Middle frontal gyrus (tissue), 1 donor: ENCODE data around the gene RTP1.
"Not testable (repeated sequence)": the region's sequence is repeated elsewhere in the genome, so short reads cannot be mapped to it uniquely, and the experiment has no call there.

Experiments used
- DNase-seq: peaks from one replicate; pipeline ENCODE4 v3.0.0-alpha.2; 2015; ENCODE audit warnings: low spot score; ENCODE audit errors: extremely low spot score

RTP1 gene

DNA sequence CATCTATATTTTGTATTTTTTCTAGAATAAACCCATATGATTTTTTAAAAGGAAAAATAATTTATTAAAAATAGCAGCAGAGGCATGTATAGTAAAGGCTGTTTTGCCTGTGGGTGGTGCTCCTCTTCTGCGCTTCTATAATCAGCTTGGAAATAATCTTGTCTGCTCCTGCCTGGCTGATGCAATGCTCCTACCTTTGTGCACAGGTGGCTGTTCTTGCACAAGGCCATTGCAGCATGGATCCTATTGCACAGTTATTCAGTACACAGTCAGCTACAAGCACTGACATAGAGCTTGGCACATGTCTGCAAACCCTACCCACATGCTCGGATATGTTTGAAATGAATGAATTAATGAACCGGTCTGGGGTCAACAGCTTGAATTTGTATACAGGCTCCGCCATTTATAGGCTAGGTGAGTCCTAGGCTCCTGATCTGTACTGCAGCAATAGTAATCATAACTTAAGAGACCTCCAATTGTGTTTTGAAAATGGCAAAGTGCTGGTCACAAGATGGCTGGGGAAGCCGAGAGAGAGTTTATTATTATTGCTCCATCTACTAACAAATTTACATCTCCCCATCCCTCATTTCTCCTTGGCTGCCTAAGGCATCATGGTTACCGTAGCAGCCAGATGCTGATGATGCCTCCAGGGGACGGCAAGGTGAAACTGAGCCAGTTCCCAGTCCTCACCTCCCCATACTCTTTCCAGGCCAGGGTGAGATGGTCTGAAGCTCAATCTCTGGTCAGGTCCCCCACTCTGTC lies 532 bp upstream of the RTP1 start:
- DNase-seq: no peak

DNA sequence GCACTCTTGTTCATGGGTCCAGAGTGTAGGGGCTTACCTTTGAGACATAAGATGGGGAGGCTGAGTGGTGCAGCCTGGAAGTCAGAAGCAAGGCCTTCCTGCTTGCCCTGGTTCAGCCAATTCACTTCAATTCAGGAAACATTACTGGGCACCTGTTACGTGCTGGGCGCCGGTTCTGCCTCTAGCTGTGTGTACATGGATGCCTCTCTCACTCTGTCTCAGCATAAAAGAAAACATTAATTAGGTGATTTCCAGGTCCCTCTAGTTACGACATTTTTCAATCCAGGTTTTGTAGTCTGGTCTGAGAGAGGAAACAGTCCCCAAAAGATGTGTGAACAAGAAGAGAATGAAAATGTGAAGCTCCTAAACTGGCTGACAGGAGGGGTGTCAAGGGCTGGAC lies 1.2 kb downstream of the RTP1 start:
- no peak for DNase-seq

DNA sequence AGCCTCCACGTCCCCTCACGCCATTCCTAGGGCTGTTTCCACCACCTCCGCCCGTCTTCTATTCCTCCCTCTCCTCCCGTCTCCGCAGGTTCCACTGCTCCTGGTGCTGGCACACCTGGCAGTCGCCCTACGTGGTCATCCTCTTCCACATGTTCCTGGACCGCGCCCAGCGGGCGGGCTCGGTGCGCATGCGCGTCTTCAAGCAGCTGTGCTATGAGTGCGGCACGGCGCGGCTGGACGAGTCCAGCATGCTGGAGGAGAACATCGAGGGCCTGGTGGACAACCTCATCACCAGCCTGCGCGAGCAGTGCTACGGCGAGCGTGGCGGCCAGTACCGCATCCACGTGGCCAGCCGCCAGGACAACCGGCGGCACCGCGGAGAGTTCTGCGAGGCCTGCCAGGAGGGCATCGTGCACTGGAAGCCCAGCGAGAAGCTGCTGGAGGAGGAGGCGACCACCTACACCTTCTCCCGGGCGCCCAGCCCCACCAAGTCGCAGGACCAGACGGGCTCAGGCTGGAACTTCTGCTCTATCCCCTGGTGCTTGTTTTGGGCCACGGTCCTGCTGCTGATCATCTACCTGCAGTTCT lies 2.3 kb downstream of the RTP1 start:
- not testable (repeated sequence) for DNase-seq

DNA sequence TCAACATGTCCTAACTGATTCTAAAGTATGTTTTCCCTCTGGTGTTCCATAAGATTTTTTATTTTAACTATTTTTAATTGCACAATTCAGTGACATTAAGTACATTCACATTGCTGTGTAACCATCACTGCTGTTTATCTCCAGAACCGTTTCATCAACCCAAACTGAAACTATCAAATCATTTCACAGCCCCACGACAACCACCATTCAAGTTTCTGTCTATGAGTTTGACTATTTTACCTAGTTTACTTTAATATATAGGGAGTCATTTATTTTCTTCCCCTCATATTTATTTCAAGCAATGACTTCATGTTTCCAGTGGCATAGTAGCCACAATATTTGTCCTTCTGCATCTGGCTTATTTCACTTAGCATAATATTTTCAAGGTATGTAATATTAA lies 8.4 kb downstream of the RTP1 start:
- DNase-seq: no peak

DNA sequence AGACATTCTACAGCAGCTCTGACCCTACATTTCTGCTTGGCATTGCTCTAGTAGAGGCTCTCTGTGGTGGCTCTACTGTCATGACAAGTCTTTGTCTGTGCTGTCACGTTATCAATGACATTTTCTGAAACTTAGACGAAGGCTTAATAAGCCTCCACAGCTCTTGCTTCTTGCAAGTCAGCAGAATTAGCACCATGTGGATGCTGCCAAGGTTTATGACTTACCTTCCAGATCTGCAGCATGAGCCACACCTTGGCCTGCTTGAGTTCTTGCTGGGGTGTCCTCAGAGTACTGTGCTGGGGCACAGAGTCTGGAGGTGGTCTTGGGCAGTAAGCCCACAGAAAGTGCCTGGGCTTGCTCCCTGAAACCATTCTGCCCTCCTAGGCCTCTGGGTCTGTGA lies 9.8 kb downstream of the RTP1 start:
- no peak for DNase-seq

DNA sequence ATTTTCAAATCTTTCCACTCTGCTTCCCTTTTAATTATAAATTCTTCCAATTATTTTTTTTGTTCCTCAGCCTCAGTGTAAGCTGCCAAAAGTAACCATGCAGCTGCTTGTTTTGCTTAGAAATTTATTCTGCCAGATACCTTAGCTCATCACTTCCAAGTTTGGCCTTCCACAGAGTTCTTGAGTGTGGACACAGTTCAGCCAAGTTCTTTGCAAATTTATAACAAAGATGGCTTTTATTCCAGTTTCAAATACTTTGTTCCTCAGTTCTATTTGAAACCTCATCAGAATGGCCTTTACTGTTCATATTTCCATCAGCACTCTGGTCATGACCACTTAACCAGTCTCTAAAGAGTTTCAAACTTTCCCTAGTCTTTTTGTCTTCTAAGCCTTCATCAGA lies 10.3 kb downstream of the RTP1 start:
- DNase-seq: no peak

DNA sequence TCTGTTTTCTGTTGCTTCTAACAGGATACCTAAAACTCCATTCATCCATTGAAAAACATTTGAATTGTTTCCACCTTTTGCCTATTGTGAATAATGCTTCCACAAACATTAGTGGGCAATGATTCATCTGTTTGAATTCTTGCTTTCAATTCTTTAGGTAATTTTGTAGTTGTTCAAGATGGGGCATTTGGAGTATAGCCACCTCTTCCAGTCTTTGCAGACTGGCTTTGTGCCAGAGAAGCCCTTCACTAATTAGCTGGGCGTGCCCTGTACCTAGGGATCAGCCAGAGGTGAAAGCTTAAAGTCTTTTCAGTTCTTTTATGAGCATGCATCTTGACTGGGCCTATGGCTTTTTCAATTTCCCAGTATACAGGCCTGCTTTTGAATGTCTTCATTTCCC lies 10.9 kb downstream of the RTP1 start:
- no peak for DNase-seq

DNA sequence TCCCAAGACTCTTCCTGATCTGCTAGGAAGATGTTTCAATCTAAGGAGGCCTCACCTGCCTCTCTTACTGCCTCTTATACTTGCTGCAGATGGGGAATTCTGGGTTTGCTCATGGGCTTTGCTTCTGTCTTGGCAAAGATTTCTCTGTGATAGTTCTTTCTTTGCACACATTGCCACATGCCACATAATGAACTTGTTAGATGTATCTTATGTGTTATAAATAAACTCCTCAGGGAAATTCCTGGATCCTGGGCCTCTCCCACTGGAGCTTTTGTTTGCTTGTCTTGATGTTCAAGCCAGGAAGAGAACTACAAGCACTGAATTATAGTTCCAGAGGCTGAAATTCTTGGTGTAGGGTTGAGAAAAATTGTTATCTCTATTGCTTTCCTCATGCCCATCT lies 12.2 kb downstream of the RTP1 start:
- DNase-seq: no peak

DNA sequence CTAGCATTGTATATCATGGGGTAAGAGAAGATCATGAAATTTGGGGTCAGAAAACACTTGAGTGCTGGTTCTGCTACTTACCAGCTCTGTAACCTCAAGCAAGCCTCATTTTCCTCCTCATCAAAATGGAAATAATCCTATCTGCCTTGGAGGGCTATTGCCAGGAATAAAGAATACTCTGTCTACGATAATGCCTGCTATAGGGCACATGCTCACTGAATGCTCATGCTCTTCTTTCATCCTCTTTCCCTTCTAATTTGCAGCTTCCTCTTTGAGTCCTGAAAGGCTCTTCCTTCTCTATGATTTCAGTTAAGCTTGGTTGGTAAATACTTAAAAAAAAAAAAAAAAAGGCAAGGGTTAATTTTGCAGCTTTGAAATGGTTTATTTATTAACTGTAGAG lies 12.8 kb downstream of the RTP1 start:
- no peak for DNase-seq

DNA sequence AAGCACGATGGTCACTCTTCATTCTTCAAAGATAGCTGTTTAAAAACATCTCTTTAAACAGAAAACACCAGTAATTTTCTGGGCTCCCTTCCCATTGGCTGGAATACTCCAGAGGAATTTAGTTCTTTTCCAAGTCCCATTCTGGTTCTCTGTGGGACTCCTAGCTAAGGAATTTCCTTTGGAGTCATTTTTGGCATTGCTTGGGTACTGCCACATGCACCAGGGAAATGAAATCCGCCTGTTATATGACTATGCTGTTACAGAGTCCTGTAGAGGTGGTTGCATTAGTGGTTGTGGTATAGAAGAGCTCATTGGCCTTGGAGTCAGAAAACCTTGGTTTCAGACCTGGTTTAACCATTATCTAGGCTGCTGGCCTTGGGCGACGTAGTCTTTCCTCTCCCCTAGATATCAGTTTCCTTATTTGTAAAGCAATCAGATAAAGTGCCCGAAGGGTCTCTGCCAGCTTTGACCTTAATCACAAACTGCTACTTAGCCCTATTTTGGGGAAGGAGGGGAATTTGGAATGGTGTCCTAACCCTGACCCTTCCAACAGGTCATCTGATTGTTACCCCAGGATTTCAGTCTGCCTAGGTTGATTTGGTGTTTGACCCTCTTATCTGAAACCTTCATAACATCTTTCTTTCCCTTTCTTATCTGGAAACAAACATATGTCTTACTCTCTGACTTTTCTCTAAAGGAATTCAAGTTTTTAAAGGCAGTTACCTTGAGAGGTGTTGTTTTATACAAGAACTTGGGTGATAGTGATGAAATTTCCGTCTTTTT lies 13.4 kb downstream of the RTP1 start:
- DNase-seq: no peak

DNA sequence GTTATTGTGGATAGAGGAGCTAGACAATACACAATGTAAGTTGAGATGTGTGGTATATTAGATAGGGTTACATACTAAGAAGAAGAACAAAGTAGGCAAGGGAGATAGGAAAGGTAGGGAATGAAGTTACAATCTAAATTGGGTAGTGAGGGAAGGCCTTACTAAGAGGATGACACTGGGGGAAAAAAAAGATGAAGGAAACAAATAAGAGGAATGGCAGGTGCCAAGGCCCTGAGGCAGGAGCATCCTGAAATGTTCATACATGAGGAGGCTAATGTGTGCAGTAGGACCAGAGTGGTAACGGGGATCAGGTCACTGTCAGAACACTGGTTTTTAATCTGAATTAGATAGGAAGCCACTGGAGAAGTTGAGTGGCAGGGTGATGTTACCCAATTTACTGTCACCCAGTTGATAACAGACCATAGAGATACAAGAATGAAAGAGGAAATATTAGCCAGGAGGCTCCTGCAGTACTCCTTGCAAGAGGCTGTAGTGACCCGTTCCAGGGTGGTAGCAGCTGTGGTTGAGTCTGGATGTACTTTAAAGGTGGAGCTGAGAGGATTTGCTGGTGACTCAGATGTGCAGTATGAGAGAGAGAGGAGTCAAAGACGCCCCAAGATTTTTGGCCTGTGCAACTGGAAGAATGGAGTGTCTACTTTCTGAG lies 14.4 kb downstream of the RTP1 start:
- no peak for DNase-seq

DNA sequence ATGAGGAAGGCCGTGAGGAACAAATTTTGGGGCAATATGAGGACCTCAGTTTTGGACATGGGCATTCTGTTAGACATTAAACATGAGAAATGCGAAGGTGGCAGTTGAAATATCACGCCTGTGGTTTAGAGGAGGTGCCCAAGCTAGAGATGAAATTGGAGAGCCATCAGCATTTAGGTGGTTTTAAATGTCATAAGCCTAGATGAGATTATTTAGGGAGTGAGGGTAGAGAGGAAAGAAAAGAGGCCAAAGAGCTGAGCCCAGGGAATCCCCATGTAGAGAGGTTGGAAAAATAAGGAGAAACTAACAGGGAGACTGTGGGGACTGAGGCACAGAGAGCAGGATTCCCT lies 14.9 kb downstream of the RTP1 start:
- DNase-seq: no peak

DNA sequence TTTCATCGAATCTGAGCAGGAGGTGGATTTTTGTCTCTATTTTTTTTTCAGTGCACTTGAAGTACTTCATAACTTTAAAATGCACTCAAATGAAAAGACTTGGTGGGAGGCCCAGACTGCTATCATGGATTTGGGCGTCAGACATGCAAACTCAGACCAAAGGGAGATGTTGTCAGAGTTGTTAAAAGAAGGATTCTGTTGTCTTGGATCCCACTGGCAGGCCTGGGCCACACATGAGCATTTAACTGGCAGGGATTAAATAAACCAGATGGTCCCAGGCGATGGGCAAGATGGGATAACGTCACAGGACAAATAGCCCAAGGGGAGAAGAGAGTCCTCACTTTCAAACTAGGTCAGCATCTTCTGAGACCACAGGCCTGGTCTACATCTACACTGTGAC lies 15.4 kb downstream of the RTP1 start:
- no peak for DNase-seq

DNA sequence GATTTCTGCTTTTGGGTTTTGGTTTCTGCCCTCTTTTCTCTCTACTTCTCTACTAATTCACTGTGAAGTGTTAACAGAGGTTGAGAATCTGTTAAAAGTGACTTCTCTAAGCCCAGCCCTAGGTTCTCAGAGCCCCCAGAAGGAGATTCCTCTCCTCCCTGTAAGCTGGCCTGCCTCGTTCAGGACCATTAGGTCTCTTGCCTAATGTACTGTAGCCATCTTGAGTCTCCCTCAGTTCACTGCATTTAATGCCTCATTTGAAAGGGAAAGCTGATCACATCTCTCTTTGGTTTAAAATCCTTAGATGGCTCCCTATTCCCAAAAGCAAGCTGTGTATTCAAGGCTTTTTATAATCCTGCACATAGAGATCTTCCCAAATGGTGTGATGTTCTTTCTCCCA lies 16.3 kb downstream of the RTP1 start:
- DNase-seq: no peak

DNA sequence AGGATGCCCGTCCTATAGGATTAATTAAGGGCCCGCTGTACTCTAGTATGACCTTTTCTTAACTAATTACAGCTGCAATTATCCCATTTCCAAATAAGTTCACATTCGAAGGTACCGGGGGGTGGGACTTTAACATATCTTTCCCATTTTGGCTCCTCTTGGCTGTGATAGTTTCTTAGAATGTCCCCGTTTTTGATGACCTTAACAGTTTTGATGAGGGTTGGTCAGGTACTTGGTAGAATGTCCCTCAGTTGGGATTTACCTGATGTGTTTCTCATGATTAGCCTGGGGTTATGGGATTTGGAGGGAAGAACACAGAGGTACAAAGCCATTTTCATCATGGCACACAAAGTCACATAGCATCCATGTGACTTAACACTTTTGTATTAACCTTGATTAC lies 18.2 kb downstream of the RTP1 start:
- DNase-seq: no peak

DNA sequence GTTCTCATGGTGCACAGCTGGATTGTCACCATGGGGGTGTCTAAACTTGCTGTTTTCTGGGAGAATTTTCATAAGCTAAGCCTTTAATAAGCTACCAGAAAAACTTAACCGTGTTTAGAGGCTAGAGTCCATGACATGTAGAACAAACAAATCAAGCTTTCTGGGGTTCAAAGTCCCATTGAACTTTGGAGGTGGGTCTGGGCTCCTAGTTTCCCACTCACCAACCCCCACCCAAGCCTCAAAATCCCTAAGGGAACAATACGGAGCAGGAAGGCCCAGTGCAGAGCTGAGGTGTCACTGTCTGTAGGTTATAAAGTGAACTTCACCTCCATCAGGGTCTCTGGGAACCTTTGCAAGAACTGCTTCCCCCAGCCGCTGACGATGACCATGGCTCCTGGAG lies 25.5 kb downstream of the RTP1 start:
- DNase-seq: no peak

DNA sequence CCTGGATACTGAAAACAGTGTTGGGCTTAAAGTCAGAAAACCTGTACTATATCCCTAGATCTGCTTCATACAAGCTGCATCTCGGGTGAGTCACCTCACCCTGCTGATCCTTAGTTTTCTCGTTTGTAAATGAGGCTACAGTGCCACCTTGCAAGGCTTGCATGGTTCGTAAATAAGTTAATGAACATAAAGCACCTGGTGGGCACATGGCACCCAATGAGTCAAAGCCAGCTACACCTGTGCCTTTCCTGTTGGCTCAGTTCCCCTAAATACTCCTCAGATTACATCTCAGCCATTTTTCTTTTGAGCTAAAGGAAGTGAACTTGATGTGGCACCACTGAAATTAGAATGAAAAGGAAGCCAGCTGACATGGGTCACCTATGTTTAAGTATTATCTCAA lies 26.5 kb downstream of the RTP1 start:
- DNase-seq: no peak

DNA sequence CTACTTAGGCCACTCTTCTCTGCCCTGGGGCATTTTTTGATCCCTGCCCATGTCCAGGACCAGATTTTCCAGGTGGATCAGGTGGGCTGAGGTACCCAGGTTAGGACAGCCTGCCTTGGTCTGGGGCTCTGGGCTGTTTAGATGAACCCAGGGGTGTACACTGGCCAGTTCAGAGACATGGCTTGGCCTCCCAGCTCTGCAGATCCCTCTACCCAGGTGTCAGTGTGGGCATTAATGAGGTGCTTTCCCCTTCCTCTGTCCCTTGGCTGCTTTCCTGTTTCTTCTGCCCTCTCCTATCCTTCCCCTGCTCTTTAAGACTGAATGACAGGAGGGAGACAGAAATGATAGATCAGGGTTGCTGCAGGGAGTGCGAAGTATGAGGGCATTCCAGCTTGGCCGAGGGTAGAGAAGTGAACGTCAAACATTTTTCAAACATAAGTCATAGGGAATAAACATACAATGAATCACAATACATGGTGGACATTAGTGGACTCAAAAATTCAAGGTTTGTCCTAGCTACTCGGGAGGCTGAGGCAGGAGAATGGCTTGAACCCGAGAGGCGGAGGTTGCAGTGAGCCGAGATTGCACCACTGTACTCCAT lies 30.5 kb downstream of the RTP1 start:
- DNase-seq: no peak

DNA sequence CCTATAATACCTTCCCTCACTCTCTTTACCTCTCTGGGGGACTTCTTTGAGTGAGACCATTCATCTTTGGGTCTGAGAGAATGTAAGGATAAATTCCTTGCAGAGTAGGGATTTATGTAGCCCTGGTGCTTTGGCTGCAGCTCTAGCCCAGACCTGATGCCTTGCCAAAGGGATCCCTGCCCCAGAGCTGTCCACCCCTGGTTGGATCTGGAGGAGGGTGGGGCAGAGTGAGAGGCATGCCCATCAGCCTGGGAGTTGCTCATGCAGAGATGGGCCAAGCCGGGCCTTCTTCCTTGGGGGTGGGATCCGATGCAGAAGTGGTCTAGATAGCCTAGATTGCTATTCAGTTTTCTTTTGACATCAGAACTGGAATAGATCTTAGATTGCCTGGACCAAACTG lies 31.5 kb downstream of the RTP1 start:
- DNase-seq: no peak

DNA sequence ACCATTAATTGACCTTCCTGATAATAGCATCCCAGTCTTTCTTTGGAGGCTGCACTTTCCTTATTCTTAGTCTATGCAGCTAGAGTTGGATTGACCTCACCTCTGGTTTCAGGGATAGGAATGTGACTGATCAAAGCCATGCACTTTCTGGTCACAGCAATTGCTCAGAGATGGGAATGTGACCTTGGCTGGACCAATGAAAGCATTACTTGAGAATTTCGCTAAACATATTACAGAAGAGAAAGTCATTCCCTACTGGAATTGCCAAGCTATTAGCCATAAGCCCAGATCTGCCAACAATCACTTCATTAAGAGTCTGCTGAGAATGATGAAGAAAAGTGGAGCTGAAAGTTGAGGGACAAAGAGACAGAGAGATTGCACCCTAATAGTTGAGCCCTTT lies 32.7 kb downstream of the RTP1 start:
- no peak for DNase-seq

DNA sequence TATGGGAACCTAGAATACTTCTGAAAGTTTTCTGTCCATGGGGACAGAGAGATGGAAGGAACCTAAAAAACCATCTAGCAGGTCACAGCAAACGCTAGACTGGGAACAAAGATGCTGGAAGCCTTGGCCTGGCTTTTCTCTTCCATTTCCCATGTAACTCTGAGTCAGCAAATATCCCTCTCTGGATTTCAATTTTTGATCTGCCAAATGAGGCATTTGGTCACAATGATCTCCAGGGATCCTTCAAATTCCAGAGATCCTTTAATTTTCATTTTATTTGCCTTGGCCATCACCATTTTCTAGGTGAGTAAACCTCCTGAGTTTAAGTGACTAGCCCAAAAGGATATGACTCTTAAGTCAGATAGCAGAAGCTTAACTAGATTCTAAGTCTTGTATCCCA lies 39.7 kb downstream of the RTP1 start:
- no peak for DNase-seq

DNA sequence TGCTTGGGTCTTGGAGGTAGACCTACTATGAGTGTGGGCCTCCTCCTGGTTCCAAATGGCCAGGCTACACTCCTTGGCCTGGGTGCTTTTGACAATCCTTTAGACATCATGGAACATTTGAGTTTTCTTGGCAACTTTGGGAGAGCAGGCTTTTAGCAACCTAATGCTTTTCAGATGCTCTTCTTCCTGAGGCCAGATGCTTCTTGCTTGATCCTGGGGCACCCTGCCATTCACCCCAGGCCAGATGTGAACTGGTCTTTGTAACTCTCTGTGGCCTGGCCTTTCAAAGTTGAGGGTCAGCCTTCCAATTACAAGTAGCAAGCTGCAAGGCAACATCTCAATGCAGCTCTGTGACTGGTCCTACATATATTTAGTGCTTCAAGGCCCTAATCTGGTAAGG lies 40.5 kb downstream of the RTP1 start:
- DNase-seq: no peak
